Trophoblast cell (in vitro differentiated cells and primary cell): ENCODE results near the gene RNF166.

Experiments
- DNase-seq, 2 donors: peaks; one replicate each; pipeline ENCODE4 v3.0.0-alpha.2; 2016
- H2AFZ ChIP-seq: 2 replicates; pipeline ENCODE4 v1.6.1; 2013; ENCODE audit warnings: low read length, moderate library complexity, mild to moderate bottlenecking; ENCODE audit not compliant: insufficient read depth, poor library complexity
- H2AK5ac ChIP-seq: 2 replicates; pipeline ENCODE4 v1.6.1; 2013; ENCODE audit warnings: mild to moderate bottlenecking, low read length
- H2BK120ac ChIP-seq: 2 replicates; pipeline ENCODE4 v1.6.1; 2013; ENCODE audit warnings: low read length, mild to moderate bottlenecking, moderate library complexity; ENCODE audit not compliant: insufficient read depth, poor library complexity
- H2BK12ac ChIP-seq: 2 replicates; pipeline ENCODE4 v1.6.1; 2013; ENCODE audit warnings: mild to moderate bottlenecking, low read length, moderate library complexity
- H2BK5ac ChIP-seq: 2 replicates; pipeline ENCODE4 v1.6.1; 2013; ENCODE audit warnings: low read length, low read depth, moderate library complexity, mild to moderate bottlenecking; ENCODE audit not compliant: poor library complexity
- H3K14ac ChIP-seq: 2 replicates; pipeline ENCODE4 v1.6.1; 2013; ENCODE audit warnings: mild to moderate bottlenecking, low read length
- H3K18ac ChIP-seq: 2 replicates; pipeline ENCODE4 v1.6.1; 2013; ENCODE audit warnings: mild to moderate bottlenecking, low read length
- H3K23ac ChIP-seq: 2 replicates; pipeline ENCODE4 v1.6.1; 2013; ENCODE audit warnings: low read length
- H3K27ac ChIP-seq: 2 replicates; pipeline ENCODE4 v1.5.1; 2013; ENCODE audit warnings: low read depth, mild to moderate bottlenecking, inconsistent platforms, low read length, moderate library complexity
- H3K27me3 ChIP-seq: 2 replicates; pipeline ENCODE4 v1.6.1; 2013; ENCODE audit warnings: inconsistent platforms, mild to moderate bottlenecking, low read length, moderate library complexity; ENCODE audit not compliant: insufficient read depth
- H3K36me3 ChIP-seq, 2 experiments: 1 replicate in 1 of 2; 2 replicates in 1 of 2; pipeline ENCODE4 v1.6.1; 2013; ENCODE audit warnings: low read length in 2 of 2, mild to moderate bottlenecking in 2 of 2, moderate library complexity in 1 of 2; ENCODE audit not compliant: insufficient read depth in 2 of 2, control insufficient read depth in 1 of 2
- H3K4ac ChIP-seq: 2 replicates; pipeline ENCODE4 v1.6.1; 2013; ENCODE audit warnings: low read depth, mild to moderate bottlenecking, low read length, moderate library complexity
- H3K4me1 ChIP-seq, 2 experiments: 1 replicate in 1 of 2; 2 replicates in 1 of 2; pipeline ENCODE4 v1.6.1; 2013; ENCODE audit warnings: low read length in 2 of 2, mild to moderate bottlenecking in 2 of 2, moderate library complexity in 1 of 2; ENCODE audit not compliant: insufficient read depth in 2 of 2, control insufficient read depth in 1 of 2
- H3K4me2 ChIP-seq: 2 replicates; pipeline ENCODE4 v1.6.1; 2013; ENCODE audit warnings: inconsistent platforms, mild to moderate bottlenecking, low read length, moderate library complexity
- H3K4me3 ChIP-seq: 2 replicates; pipeline ENCODE4 v1.5.1; 2013; ENCODE audit warnings: mild to moderate bottlenecking, low read depth, low read length, inconsistent platforms
- H3K79me1 ChIP-seq: one replicate; pipeline ENCODE4 v1.6.1; 2013; ENCODE audit warnings: low read length
- H3K79me2 ChIP-seq: 2 replicates; pipeline ENCODE4 v1.6.1; 2013; ENCODE audit warnings: low read length, mild to moderate bottlenecking; ENCODE audit not compliant: control insufficient read depth, insufficient read depth, poor library complexity
- H3K9ac ChIP-seq: 2 replicates; pipeline ENCODE4 v1.6.1; 2013; ENCODE audit warnings: mild to moderate bottlenecking, low read length
- H3K9me3 ChIP-seq: 2 replicates; pipeline ENCODE4 v1.6.1; 2013; ENCODE audit warnings: low read depth, mild to moderate bottlenecking, control low read depth, inconsistent platforms, low read length; ENCODE audit not compliant: insufficient read depth
- H4K12ac ChIP-seq: 2 replicates; pipeline ENCODE4 v1.6.1; 2013; ENCODE audit warnings: low read depth, mild to moderate bottlenecking, low read length, moderate library complexity
- H4K8ac ChIP-seq: 2 replicates; pipeline ENCODE4 v1.6.1; 2013; ENCODE audit warnings: low read depth, mild to moderate bottlenecking, low read length, moderate library complexity
- H4K91ac ChIP-seq: one replicate; pipeline ENCODE4 v1.6.1; 2013; ENCODE audit warnings: low read depth, mild to moderate bottlenecking, low read length, moderate library complexity
- WGBS: extraction: QIAGEN DNeasy Blood & Tissue Kit; methylation state at CpG from one replicate; pipeline ENCODE4 v1.1.7; 2013; ENCODE audit warnings: missing lambda C conversion rate; ENCODE audit not compliant: insufficient read length, insufficient coverage; ENCODE audit errors: extremely low coverage; 5-methylcytosine and 5-hydroxymethylcytosine counted together

The RNF166 gene

GRCh38 chr16:88695218-88695617 is 11.0 kb downstream of the RNF166 start:
- Histone ChIP-seq H2BK120ac (no peak overlapping the region), H3K4me2 (no peak overlapping the region), H3K14ac (no peak overlapping the region), H3K18ac (no peak overlapping the region), H2BK5ac (no peak overlapping the region), H4K91ac (no peak overlapping the region), H3K4ac (no peak overlapping the region), H3K4me1 (no peaks in the 10 kb centered on the region), H4K8ac (no peak overlapping the region), H2AK5ac (no peak overlapping the region), H3K79me2 (no peaks in the 10 kb centered on the region), H2BK12ac (no peak overlapping the region), H3K27ac (no peak overlapping the region), H3K27me3 (no peaks in the 10 kb centered on the region), H3K4me3 (no peak overlapping the region), H3K9ac (no peak overlapping the region), H3K23ac (no peak overlapping the region), H4K12ac (no peak overlapping the region), H3K36me3 (peaks cover 25 to 27% of the 10 kb centered on the region in 2 experiments), H3K79me1 (no peaks in the 10 kb centered on the region), H2AFZ (no peak overlapping the region), H3K9me3 (peaks cover 2% of the 10 kb centered on the region)
- WGBS: no CpG with 5 or more reads among the region's 15 CpGs
- no peak for DNase-seq

GRCh38 chr16:88694221-88695087 is 11.8 kb downstream of the RNF166 start:
- Histone ChIP-seq H4K91ac (no peak overlapping the region), H3K79me1 (no peaks in the 10 kb centered on the region), H3K36me3 (peaks cover 23% of the 10 kb centered on the region in 2 experiments), H3K4ac (no peak overlapping the region), H2AK5ac (no peak overlapping the region), H2BK5ac (no peak overlapping the region), H2BK120ac (no peak overlapping the region), H2AFZ (no peak overlapping the region), H3K9me3 (peaks cover 1% of the 10 kb centered on the region), H3K27me3 (no peaks in the 10 kb centered on the region), H2BK12ac (no peak overlapping the region), H3K4me2 (no peak overlapping the region), H3K23ac (no peak overlapping the region), H3K9ac (no peak overlapping the region), H3K4me3 (no peak overlapping the region), H4K8ac (no peak overlapping the region), H3K4me1 (no peaks in the 10 kb centered on the region), H4K12ac (no peak overlapping the region), H3K18ac (no peak overlapping the region), H3K14ac (no peak overlapping the region), H3K27ac (no peak overlapping the region), H3K79me2 (no peaks in the 10 kb centered on the region)
- DNase-seq: no peak
- WGBS: no CpG with 5 or more reads among the region's 37 CpGs

- no peaks in the 10 kb centered on the region for H3K9me3 ChIP-seq
- H3K4me1 ChIP-seq: no peaks in the 10 kb centered on the region
- DNase-seq: no peak
- no peak overlapping the region for H3K4ac ChIP-seq
- no peak overlapping the region for H3K27ac ChIP-seq
- no peak overlapping the region for H2BK5ac ChIP-seq
- H3K18ac ChIP-seq: no peak overlapping the region
- peaks cover 15 to 16% of the 10 kb centered on the region in 2 experiments for H3K36me3 ChIP-seq
- no peaks in the 10 kb centered on the region for H3K79me2 ChIP-seq
- no peaks in the 10 kb centered on the region for H3K79me1 ChIP-seq
- H2AFZ ChIP-seq: no peak overlapping the region
- H2BK12ac ChIP-seq: no peak overlapping the region
- no peak overlapping the region for H4K91ac ChIP-seq
- H3K27me3 ChIP-seq: no peaks in the 10 kb centered on the region
- H3K4me3 ChIP-seq: no peak overlapping the region
- no peak overlapping the region for H3K14ac ChIP-seq
- H4K12ac ChIP-seq: no peak overlapping the region
- H3K4me2 ChIP-seq: no peak overlapping the region
- H2BK120ac ChIP-seq: no peak overlapping the region
- H3K9ac ChIP-seq: no peak overlapping the region
- H3K23ac ChIP-seq: no peak overlapping the region
- no peak overlapping the region for H4K8ac ChIP-seq
- no CpG with 5 or more reads among the region's 39 CpGs for WGBS
- H2AK5ac ChIP-seq: no peak overlapping the region
Measured at GRCh38 chr16:88693420-88694177, 12.6 kb downstream of the RNF166 start.

GRCh38 chr16:88692861-88693260 is 13.3 kb downstream of the RNF166 start:
- H4K12ac ChIP-seq: no peak overlapping the region
- no peak overlapping the region for H2BK120ac ChIP-seq

More at GRCh38 chr16:88692861-88693260, 13.3 kb downstream of the RNF166 start:
- Histone ChIP-seq H2BK12ac (no peak overlapping the region), H2BK5ac (no peak overlapping the region), H3K27me3 (no peaks in the 10 kb centered on the region), H3K9me3 (no peaks in the 10 kb centered on the region), H3K27ac (no peak overlapping the region), H3K23ac (no peak overlapping the region), H3K4me2 (no peak overlapping the region), H3K18ac (no peak overlapping the region), H3K4me3 (no peak overlapping the region), H3K79me2 (no peaks in the 10 kb centered on the region), H3K9ac (no peak overlapping the region), H4K91ac (no peak overlapping the region), H3K4me1 (no peaks in the 10 kb centered on the region), H4K8ac (no peak overlapping the region), H3K36me3 (peaks cover 8 to 9% of the 10 kb centered on the region in 2 experiments), H3K14ac (no peak overlapping the region), H3K4ac (no peak overlapping the region), H2AK5ac (no peak overlapping the region), H2AFZ (no peak overlapping the region), H3K79me1 (no peaks in the 10 kb centered on the region)
- WGBS: no CpG with 5 or more reads among the region's 10 CpGs
- no peak for DNase-seq
